GM19025 (cell line): ENCODE measurements around the gene RIC3.

Experiments
- ATAC-seq: cut with Tn5 transposase; IDR thresholded peaks from one replicate; pipeline ENCODE4 v1.9.1; 2021; ENCODE audit warnings: mild to moderate bottlenecking, low read depth, moderate library complexity; ENCODE audit not compliant: unreplicated experiment

RIC3 gene

GRCh38 chr11:8106679-8107078 is 62.1 kb downstream of the RIC3 start:
- ATAC-seq = no peak

DNA sequence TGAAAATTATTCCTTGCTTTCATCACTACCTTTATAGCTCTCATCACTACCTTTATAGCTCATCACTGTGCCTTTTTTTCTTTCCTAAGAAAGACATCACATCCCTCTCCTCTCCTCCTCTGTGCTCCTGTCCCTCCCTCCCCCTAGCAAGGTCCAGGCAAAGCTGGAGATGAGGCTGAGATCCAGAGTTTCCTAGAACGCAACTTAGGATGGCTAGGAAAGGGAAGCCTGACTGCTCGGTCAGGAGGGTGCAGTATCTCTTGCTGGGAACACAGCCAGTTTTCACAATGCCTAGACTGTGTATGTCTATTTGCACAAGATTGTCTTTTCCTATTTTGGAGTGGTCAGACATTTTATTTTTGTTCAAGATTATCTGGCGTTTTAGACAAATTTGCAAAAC is 63.2 kb downstream of the RIC3 start:
- no peak for ATAC-seq

- ATAC-seq = no peak
These were observed 63.7 kb downstream of the RIC3 start for GRCh38 chr11:8105133-8105532.

DNA sequence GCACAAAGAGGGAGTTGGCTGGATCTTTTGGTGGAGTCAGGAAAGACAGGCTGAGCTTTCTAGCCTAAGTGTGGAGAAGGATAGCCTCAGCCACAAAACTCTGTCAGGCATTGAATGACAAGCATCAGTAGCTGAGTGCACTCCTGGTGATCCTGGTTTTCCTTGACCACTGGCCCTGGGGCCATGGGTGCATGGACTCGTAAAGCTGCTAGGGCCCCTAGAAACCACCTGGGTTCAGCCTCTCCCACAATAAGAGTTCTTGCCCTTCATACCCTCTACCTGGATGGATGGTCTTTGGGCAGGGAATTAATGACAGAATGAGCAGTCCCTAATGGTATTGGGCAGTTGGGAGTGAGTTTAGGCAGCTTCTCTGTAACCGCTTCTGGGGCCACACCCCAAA is 64.9 kb downstream of the RIC3 start:
- ATAC-seq = no peak

DNA sequence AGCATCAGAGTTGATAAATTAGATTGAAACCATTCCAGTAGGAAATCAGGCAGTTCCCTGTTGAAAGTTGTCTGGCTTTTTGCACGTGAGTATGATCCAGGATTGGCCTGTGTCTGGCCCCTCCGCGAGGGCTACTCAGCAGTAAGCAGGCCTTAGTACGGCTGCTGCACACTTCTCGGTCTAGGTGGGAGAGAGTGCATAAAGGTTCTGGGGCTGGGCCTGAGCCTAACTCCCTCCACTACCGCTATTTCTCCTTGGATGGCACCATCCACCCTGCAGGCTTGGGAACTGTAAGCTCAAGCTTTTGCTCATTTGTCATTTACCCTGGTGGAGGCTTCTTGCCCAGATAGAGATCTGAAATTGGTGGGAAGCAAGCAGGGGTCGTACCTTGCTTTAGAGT is 65.9 kb downstream of the RIC3 start:
- no peak for ATAC-seq

- ATAC-seq = no peak
These were observed 66.4 kb downstream of the RIC3 start for GRCh38 chr11:8102296-8102915.

DNA sequence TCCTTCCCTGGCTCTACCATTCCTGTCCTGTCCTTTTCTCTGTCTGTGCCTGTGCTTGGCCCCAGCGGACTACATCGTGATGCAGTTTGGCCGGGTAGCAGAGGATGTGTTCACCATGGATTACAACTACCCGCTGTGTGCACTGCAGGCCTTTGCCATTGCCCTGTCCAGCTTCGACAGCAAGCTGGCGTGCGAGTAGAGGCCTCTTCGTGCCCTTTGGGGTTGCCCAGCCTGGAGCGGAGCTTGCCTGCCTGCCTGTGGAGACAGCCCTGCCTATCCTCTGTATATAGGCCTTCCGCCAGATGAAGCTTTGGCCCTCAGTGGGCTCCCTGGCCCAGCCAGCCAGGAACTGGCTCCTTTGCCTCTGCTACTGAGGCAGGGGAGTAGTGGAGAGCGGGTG is 67.4 kb downstream of the RIC3 start:
- ATAC-seq = no peak

DNA sequence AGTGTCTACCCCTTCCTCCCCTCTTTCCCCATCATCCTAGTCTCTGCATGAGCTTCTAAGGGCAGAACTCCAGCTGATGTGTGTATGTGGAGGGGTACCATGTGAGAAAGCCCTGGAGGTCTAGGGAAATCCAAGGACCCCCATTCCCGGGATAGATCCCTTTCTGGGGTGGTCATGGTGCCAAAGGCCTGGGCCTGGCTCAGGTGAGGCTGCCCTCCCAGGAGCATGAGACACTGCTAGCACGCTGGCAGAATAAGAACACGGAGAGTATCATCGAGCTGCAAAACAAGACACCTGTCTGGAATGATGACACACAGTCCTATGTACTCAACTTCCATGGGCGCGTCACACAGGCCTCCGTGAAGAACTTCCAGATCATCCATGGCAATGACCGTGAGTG is 68.2 kb downstream of the RIC3 start:
- ATAC-seq = no peak

- ATAC-seq = no peak
These were observed 68.7 kb downstream of the RIC3 start for GRCh38 chr11:8100158-8100557.

- peak; percentile 48 for ATAC-seq
These were observed 69.4 kb downstream of the RIC3 start for GRCh38 chr11:8099291-8099899.

- no peak for ATAC-seq
These were observed 69.9 kb downstream of the RIC3 start for GRCh38 chr11:8098879-8099278.

GRCh38 chr11:8098361-8098760 is 70.5 kb downstream of the RIC3 start:
- ATAC-seq = no peak

GRCh38 chr11:8097926-8098325 is 70.9 kb downstream of the RIC3 start:
- no peak for ATAC-seq

- ATAC-seq = no peak
These were observed 71.4 kb downstream of the RIC3 start for GRCh38 chr11:8097468-8097867.

- no peak for ATAC-seq
These were observed 71.8 kb downstream of the RIC3 start for GRCh38 chr11:8097062-8097461.

DNA sequence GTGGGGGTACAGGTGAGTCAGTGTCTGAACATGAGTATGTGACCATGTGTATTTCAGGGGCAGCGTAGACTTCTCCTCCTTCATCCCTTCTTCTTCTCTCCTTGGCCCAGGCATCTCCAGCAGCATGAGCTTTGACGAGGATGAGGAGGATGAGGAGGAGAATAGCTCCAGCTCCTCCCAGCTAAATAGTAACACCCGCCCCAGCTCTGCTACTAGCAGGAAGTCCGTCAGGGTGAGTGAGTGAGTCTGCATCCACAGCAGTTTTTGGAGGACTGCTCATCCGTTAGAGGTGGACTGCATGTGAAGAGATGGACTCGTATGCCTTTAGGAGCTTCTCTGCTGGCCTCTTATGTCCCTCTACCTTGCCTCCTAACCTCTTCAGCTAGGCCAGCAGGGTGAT is 72.2 kb downstream of the RIC3 start:
- ATAC-seq = no peak

DNA sequence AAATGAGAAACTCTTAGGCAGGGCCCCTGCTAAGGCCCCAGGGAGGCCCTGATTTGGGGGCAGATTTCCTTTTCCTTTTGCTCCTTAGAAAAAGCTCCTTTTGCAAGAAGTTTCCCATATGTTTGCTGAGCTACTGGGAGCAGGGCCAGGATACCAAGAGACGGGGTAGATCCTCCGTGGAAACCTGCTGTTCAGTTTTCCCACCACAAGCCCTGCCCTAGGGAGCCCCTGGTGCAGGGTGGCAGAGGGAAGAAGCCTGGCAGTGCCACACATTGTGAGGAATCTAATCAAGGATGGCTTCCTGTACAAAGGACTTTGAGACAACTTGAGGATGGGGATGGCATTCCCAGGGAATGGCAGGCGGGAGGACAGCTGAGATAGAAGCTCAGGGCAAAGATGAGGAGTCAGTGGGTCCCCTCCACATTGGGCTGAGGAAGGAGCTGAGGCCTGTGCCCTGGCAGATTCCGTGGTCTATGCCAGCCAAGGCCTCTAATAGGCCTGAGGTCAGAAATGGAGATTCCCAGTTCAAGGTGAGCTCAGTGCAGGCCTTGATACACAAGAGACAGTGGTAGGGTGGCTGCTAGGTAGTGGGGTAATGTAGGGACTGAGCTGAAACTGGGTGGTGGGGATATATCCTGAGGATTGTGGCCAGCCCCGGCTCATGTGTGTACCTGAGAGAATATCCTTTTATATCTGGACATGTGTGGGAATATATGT is 72.9 kb downstream of the RIC3 start:
- no peak for ATAC-seq

DNA sequence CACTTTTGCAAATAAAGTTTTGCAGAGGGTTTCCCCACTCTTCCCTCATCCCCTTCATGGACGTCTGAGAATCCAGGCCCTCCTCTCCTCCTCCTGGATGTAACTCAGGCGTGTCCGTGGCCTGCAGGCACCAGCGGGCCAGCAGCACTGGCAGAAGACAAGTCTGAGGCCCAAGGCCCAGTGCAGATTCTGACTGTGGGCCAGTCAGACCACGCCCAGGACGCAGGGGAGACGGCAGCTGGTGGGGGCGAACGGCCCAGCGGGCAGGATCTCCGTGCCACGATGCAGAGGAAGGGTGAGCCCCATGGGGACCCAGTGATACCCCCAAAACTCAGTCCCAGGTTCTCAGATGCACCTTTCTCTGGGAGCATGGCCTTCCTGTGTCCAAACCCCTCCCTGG is 73.5 kb downstream of the RIC3 start:
- ATAC-seq = no peak

DNA sequence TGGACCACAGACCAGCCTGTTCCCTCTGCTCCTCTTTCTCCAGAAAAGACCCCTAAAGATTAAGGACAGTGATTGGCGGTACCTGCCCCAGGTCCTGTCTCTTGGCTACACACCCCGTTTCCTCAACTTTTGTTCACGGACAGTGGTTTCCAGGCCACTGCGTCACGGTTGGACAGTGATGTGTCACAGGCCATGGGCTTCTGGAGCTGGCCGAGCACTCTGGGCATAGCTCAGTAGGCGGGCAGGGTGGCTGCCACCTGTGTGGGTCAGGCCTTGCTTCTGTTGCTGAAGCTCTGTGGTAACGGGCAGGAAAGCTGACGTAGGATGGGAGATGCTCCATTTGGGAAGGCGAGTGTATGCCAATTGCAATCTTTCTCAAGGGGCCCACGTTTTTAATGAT is 74.2 kb downstream of the RIC3 start:
- no peak for ATAC-seq

GRCh38 chr11:8093931-8094575 is 74.8 kb downstream of the RIC3 start:
- ATAC-seq = no peak

DNA sequence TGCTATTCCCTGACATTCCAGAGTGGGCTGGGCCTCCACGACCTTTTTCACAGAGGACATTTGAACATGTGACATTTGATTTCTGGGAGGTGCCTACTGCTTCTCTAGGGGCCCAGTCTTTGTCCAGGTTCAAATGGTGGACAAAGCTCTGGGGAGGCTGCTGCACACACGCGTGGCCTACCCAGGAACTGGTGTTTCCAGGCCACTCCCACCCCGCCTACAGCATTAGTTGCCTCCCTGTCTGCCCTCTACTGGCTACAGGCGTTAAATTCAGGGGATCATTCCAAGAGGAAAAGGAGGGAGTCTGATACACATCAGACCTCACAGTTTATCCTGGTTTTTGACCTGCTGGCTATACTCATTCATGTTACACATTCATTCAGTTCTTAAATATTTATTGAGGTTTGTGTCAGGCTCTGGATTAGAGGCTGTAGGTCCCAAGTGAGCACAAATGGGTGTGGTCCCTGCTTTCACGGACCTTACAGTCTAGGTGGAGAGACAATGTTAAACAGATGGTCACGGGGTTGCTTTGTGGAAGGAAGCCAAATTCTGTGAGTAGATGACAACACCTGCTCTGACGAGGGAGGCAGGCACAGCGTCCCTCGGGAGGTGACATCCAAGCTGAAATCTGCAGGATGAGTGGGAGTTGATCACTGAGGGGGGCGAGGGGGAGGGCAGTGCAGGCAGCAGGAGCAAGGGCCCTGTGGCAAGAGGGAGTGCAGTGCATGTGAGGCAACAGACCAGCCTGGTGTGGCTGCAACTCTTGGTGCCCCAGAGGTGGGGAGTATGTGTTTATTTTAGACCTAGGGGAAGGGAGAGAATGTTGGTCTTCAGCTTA is 76.0 kb downstream of the RIC3 start:
- ATAC-seq = peak; percentile 77
